NCI-H1417 treated with DMSO at 0.1 percent for 48 hours (cell line): ENCODE results near the gene FTCDNL1.
A peak's percentile ranks its signal among the peaks of the same experiment; 100 is the strongest.

ENCODE experiments used
- DNase-seq: peaks from one replicate; lab custom pipeline; 2025; lab: John Stamatoyannopoulos, UW

Gene FTCDNL1

GRCh38 chr2:199791326-199791725 lies 59.7 kb downstream of the FTCDNL1 start:
- DNase-seq: no peak

GRCh38 chr2:199784512-199784911 lies 66.5 kb downstream of the FTCDNL1 start:
- DNase-seq: no peak

GRCh38 chr2:199779589-199779988 lies 71.4 kb downstream of the FTCDNL1 start:
- no peak for DNase-seq

GRCh38 chr2:199778655-199779054 lies 72.3 kb downstream of the FTCDNL1 start:
- DNase-seq: no peak

- no peak for DNase-seq
Observed at GRCh38 chr2:199777916-199778315, 73.1 kb downstream of the FTCDNL1 start.

- no peak for DNase-seq
Observed at GRCh38 chr2:199777315-199777714, 73.7 kb downstream of the FTCDNL1 start.

GRCh38 chr2:199775267-199775666 lies 75.7 kb downstream of the FTCDNL1 start:
- DNase-seq: no peak

- DNase-seq: no peak
Observed at GRCh38 chr2:199772035-199772976, 78.7 kb downstream of the FTCDNL1 start.

GRCh38 chr2:199770716-199771115 lies 80.3 kb downstream of the FTCDNL1 start:
- DNase-seq: peak; percentile 8

GRCh38 chr2:199765646-199766045 lies 85.3 kb downstream of the FTCDNL1 start:
- no peak for DNase-seq

GRCh38 chr2:199764273-199764800 lies 86.7 kb downstream of the FTCDNL1 start:
- DNase-seq: no peak

GRCh38 chr2:199762963-199763362 lies 88.0 kb downstream of the FTCDNL1 start:
- DNase-seq: no peak

GRCh38 chr2:199760574-199760973 lies 90.4 kb downstream of the FTCDNL1 start:
- no peak for DNase-seq

- no peak for DNase-seq
Observed at GRCh38 chr2:199757233-199757870, 93.6 kb downstream of the FTCDNL1 start.

- no peak for DNase-seq
Observed at GRCh38 chr2:199756743-199757142, 94.2 kb downstream of the FTCDNL1 start.

GRCh38 chr2:199756211-199756610 lies 94.8 kb downstream of the FTCDNL1 start:
- no peak for DNase-seq

- no peak for DNase-seq
Observed at GRCh38 chr2:199754766-199755165, 96.2 kb downstream of the FTCDNL1 start.

- no peak for DNase-seq
Observed at GRCh38 chr2:199751492-199752120, 99.4 kb downstream of the FTCDNL1 start.

GRCh38 chr2:199749571-199749970 lies 101.4 kb downstream of the FTCDNL1 start:
- no peak for DNase-seq

- no peak for DNase-seq
Observed at GRCh38 chr2:199744724-199745123, 106.3 kb downstream of the FTCDNL1 start.

GRCh38 chr2:199744260-199744659 lies 106.7 kb downstream of the FTCDNL1 start:
- DNase-seq: no peak

GRCh38 chr2:199743415-199744120 lies 107.4 kb downstream of the FTCDNL1 start:
- DNase-seq: no peak
